HG02840 (cell line): ENCODE results near the gene INSYN1.

Experiments used
- ATAC-seq: cut with Tn5 transposase; IDR thresholded peaks from one replicate; pipeline ENCODE4 v1.9.1; 2021; ENCODE audit warnings: mild to moderate bottlenecking, moderate library complexity, moderate number of reproducible peaks; ENCODE audit not compliant: unreplicated experiment, low FRiP score

Gene INSYN1

DNA sequence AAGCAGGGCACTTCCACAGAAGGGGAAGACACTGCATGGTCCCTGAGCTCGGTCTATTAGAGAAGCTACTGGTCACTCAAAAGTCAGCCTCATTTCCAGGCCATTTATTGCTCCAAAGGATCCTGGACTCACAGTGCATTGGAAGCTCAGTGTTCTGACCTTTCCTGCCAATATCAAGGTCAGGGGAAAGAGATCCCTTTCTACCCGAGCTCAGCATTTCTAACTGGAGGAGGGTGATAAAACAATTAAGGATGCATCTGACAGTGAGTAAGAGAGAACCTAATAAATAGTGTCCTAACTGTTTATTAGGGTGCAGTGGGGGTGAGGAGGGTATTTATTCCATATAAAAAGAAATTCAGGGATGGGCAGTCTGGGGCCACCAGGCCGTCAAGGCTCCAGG lies 26.8 kb upstream of the INSYN1 start:
- ATAC-seq = no peak

- no peak for ATAC-seq
These were observed 24.6 kb upstream of the INSYN1 start for GRCh38 chr15:73777741-73778140.

GRCh38 chr15:73773428-73773827 lies 20.3 kb upstream of the INSYN1 start:
- no peak for ATAC-seq

DNA sequence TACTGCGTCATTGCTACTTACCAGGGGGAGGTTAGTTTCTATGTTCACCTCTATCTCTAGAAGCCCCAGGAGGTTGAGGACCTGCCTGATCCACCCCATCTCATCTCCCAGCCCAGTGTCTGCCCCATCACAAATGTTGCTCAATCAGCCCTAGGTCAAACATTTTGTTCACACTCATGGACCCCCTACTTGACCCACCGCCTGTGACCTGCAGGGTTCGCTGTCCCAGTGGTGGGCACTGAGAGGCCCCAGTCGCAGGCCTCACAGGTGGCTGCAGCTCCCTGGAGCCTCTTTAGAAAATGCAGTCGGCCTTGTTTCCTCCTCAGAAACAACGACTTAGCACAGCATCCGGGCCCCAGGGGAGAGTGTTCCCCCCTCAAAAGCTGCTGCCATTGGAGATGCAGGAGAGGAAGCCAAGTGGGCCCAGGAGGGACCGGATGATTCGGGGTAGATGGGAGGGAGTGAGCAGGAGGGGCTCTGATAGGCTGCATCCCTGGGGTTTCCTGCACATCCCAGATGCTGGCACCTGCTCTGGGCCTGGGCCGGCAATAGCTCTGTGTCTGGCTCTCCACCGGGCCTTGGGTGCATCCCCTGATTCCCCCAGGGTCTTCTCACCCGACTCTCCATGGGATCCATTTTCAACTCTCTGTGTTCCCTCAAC lies 18.4 kb upstream of the INSYN1 start:
- ATAC-seq = no peak

DNA sequence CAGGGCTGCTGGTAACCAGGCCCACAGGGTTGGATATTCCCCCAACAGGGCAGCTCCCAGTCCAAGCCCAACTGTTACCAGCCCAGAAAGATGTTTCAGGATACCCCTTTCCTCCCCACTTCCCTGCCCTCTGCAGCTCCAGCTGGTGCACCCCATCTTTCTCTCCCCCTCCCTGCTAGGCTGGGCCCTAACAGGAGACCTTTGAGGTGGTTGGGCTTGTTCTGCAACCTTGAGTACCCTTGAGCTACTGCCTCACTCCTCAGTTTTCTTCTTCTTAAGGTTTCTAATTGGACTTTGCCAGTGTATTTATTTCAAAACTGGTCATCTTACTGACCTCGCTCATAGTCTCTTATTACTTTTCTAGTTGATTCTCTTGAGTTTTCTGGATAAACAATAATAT lies 16.9 kb upstream of the INSYN1 start:
- no peak for ATAC-seq

- ATAC-seq = no peak
These were observed 14.8 kb upstream of the INSYN1 start for GRCh38 chr15:73767806-73768501.

DNA sequence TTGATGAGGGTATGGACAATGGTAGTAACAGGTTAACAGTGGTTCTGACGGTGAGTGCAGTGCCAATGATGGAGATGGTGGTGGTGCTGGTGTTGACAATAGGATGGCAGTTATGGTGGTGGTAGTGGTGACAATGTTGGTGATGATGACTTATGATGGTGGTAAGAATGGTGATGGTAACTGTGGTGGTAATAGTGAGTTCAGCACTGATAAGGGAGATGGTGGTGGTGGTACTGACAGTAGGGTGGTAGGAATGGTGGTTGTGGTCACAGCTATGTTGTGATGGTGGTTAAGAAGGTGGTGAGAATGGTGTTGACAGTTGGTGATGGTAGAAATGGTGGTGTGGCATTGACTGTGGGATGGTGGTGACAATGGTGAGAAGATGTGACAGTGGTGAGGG lies 13.4 kb upstream of the INSYN1 start:
- ATAC-seq = no peak

- ATAC-seq = no peak
These were observed 12.6 kb upstream of the INSYN1 start for GRCh38 chr15:73765778-73766177.

GRCh38 chr15:73763931-73764330 lies 10.8 kb upstream of the INSYN1 start:
- ATAC-seq = no peak

DNA sequence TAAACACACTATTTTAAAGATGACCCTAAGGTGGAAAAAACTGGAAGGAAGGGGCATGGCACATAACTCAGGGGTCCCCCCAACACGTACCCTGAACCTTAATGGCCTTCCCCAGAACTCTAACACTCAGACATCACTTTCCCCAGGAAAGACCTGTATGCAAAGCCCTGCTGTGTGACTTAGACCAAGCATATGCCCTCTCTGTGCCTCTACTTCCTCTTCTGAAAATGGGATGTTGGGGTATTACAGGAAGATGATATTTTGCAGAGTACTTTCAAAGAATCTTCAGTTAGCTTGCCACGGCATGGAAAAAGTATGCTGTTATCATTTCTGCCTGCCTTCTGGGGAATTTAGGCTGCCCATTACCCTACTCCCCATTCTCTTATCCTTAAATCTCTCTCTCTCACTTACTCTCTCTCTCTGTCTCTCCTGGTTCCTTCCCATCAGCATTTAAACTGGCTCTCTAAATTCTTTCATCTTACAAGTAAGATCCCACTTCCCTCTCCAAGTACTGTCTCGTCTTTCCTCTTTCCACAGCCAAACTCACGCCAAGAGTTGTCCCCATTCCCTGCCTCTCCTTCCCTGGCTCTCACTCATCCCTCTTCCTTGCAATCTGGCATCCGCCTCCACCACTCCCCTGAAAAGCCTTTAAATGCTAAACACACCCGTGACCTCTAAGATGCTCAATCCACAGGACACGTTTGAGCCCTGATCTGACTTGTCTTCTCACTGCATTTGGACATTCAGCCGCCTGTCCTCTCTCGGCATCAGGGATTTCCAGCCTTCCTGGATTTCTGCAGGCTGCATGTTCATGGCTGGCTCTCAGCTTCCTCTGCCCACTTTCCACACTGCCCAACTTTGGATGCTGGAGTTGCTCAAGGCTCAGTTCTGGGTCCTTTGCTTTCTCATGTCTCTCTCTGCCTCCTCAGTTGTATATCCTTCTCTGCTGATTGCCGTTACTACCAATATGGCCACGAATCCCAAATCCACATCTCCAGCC lies 7.5 kb upstream of the INSYN1 start:
- no peak for ATAC-seq

DNA sequence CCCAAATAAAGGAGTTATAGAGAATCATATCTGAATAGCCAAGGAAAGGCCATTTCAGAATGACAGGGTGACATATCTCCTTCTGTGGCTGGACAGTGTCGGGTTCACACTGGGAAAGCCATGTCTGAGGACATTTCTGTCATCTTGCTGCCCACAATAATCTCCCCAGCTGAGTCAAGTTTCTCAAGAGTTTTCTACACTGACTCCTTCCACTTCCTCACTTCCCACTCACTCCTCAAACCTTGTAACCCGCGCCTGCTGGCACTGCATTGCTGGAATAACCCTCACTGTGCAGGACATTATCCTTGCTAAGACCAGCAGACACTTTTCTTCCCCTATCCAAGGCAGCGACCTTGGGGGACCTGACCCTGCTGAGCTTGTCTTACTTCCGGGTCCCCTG lies 5.3 kb upstream of the INSYN1 start:
- ATAC-seq = no peak

DNA sequence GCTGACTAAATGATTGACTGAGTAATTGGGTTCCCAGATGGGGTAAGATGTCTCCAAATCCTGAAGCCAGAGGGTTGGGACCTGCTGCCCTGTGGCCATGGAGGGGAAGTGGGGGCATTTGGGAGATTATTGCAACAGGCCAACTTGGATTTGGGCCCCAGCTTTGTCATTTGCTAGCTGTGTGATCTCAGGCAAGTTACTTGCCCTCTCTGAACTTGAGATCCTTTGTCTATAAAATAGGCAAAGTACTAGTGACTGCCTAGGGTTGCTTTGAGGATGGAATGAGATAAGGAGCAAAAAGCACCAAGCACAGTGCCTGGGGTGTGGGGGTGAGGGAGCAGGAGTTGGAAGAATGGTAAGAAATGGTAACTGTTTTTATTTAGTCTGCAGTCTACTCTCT lies 4.4 kb upstream of the INSYN1 start:
- no peak for ATAC-seq

- ATAC-seq = no peak
These were observed 3.9 kb upstream of the INSYN1 start for GRCh38 chr15:73756947-73757513.

- no peak for ATAC-seq
These were observed 3.2 kb upstream of the INSYN1 start for GRCh38 chr15:73756390-73756789.

DNA sequence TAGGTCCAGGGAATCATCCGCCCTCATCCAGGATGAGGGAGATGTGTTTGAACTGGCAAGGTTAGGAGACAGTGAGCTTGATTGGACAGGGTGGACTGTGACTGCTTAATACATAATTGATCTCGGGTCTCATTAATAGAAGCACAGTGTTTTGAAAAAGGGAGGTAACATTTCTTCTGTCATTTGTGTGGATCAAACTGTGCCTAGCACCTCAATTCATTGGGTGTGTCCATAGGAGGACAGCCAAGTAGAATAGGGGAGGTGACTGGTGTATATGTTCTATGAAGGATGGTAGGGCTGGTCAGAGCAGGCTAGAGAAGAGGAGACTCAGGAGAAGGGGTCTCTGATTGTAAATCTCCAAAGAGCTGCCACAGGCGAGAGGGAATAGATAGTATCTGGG lies 2.8 kb upstream of the INSYN1 start:
- no peak for ATAC-seq

- ATAC-seq = no peak
These were observed 2.3 kb upstream of the INSYN1 start for GRCh38 chr15:73755481-73755880.

- ATAC-seq = no peak
These were observed 1.3 kb upstream of the INSYN1 start for GRCh38 chr15:73754461-73754860.

- ATAC-seq = no peak
These were observed 351 bp downstream of the INSYN1 start for GRCh38 chr15:73752806-73753193.

GRCh38 chr15:73751899-73752805 lies 999 bp downstream of the INSYN1 start:
- ATAC-seq = no peak

GRCh38 chr15:73751511-73751898 lies 1.6 kb downstream of the INSYN1 start:
- ATAC-seq = no peak
